ENCODE measurements around the gene C10orf67.

DNA sequence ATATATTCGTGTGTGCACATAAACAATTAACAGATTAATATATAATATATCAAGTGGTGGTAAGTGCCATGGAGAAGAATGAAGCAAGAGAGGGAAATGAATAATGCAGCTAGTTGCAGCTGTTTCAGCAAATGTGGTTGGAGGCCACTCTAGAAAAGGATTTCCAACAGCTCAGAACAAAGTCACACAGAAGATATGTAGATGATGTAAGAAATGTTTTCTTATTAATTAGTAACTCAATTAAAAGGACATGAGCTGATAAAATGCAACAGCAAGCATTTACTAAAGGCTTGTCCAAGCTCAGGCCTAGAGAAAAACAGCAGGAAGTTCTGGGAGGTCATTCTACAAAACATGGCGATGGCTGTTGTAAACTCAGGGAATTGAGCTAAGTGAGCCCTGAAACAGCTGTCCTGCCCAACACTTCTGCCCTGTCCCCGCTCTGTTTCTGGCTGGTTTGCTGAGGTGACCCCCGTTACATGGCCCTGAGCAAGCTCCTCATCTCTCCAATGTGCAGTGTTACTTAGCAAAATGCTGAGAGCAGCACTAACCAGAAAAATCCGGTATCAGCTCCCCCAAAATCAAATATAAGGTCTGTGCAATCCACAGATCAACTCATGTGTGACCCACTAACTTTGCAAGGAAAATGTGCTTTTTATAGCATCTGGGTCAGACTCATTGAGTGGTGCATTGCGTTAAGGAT lies 23.4 kb upstream of the C10orf67 start:
- TF ChIP-seq, protein P1, sequence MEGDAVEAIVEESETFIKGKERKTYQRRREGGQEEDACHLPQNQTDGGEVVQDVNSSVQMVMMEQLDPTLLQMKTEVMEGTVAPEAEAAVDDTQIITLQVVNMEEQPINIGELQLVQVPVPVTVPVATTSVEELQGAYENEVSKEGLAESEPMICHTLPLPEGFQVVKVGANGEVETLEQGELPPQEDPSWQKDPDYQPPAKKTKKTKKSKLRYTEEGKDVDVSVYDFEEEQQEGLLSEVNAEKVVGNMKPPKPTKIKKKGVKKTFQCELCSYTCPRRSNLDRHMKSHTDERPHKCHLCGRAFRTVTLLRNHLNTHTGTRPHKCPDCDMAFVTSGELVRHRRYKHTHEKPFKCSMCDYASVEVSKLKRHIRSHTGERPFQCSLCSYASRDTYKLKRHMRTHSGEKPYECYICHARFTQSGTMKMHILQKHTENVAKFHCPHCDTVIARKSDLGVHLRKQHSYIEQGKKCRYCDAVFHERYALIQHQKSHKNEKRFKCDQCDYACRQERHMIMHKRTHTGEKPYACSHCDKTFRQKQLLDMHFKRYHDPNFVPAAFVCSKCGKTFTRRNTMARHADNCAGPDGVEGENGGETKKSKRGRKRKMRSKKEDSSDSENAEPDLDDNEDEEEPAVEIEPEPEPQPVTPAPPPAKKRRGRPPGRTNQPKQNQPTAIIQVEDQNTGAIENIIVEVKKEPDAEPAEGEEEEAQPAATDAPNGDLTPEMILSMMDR (IDR thresholded peaks at IDR 0.05; ENCODE audit: low read depth, low read length): no peak
- TF ChIP-seq EZH2phosphoT487 (IDR thresholded peaks at IDR 0.05; ENCODE audit: low read depth): no peak
